Ovary (tissue), 9 donors: ENCODE results near the gene SOHLH2. TPM values are rescaled to one million over a fixed set of nuclear protein-coding genes. Genes with fewer than 3 reads are reported as not detected.

Source experiments
- DNase-seq, 5 donors: peaks; one replicate each; pipeline ENCODE4 v3.0.0-alpha.2; 2019 to 2020
- H3K27ac ChIP-seq, 2 donors: fragments of 200-600 bp; one replicate each; pipeline versions ENCODE4 v1.5.1 to v1.8.0; 2019 to 2022
- H3K27me3 ChIP-seq: fragments of 200-600 bp; one replicate; pipeline ENCODE4 v1.8.0; 2022
- H3K36me3 ChIP-seq: fragments of 200-600 bp; sonication (generic); one replicate; pipeline ENCODE4 v1.5.1; 2019
- H3K4me1 ChIP-seq: one replicate; pipeline ENCODE4 v1.8.1; 2013; ENCODE audit warnings: mild to moderate bottlenecking, moderate library complexity; ENCODE audit not compliant: insufficient read depth
- H3K4me3 ChIP-seq: fragments of 200-600 bp; sonication (generic); one replicate; pipeline ENCODE4 v1.5.1; 2017
- H3K9me3 ChIP-seq, 2 donors: fragments of 200-600 bp in 1 of 2; sonication (generic) in 1 of 2; one replicate each; pipeline versions ENCODE4 v1.5.1 to v1.8.1; 2013 to 2019; ENCODE audit warnings: mild to moderate bottlenecking in 1 of 2, moderate library complexity in 1 of 2
- EP300 ChIP-seq: sonication (generic); formaldehyde crosslinking; IDR thresholded peaks from one replicate; pipeline ENCODE4 v1.6.1; 2017; ENCODE audit warnings: antibody characterized with exemption
- POLR2A ChIP-seq: fragments of 450-650 bp; IDR thresholded peaks from one replicate; pipeline ENCODE4 v1.6.1; 2017; ENCODE audit warnings: antibody characterized with exemption, mild to moderate bottlenecking, moderate library complexity
- WGBS, 3 donors: extraction: QIAGEN DNeasy Blood & Tissue Kit in 1 of 3; methylation state at CpG; one replicate each; pipeline versions ENCODE4 v1.1.5 to v1.1.7; 2013 to 2017; 5-methylcytosine and 5-hydroxymethylcytosine counted together
- intact Hi-C, 4 donors: fragments of 100-400 bp; cut with DNase I; formaldehyde crosslinking; loops; one replicate each; pipeline versions ENCODE4 v1.11.0 to v1.15.1; 2022 to 2023
- polyA plus RNA-seq, 2 donors: library from polyadenylated mRNA; stranded (reverse); fragments of 200-250 nt in 1 of 2; fragments of 350-450 nt in 1 of 2; fragmentation: Illumina TruSeq in 1 of 2; extraction: RNeasy Lipid Tissue Mini Kit (QIAGEN cat#74804) in 1 of 2; gene quantifications; one replicate each; pipeline ENCODE4 v1.2.3, GENCODE V29; 2013 to 2014
- total RNA-seq, 7 donors: library from RNA; depleted of rRNA in 2 of 7; stranded (reverse); fragments of >200 nt in 2 of 7; fragmentation: NEBNext Ultra II Directional in 3 of 7; extraction: Animal tissue kit (Norgen Biotek cat#: 25700) in 3 of 7; gene quantifications; one replicate each; pipeline versions ENCODE4 v1.1.0 to v1.2.4, GENCODE V29; 2016 to 2023
- TF ChIP-seq, protein P1 (sequence below), 3 donors: fragments of 450-650 bp in 2 of 3; fragments of 200-600 bp in 1 of 3; IDR thresholded peaks; one replicate each; pipeline versions ENCODE4 v1.5.1 to v1.8.0; 2016 to 2022; ENCODE audit warnings: antibody characterized with exemption in 3 of 3, mild to moderate bottlenecking in 1 of 3
- donor health status: DM: no; HTN: no; CAD: no; lungs with moderate emphysema.
- donor health status: DM: no; HTN: no; CAD: no.
- donor health status: Bipolar disorder and iron deficiency.
- donor health status: DM: yes; HTN: yes; CAD: no.
- donor health status: DM: no; HTN: no; CAD: no.
- donor health status: DM: yes; HTN: yes; CAD: no.

Gene SOHLH2
- total and polyA plus RNA-seq, 9 donors = 0.11 to 1.0 (median 0.42) TPM; not detected in 3

DNA sequence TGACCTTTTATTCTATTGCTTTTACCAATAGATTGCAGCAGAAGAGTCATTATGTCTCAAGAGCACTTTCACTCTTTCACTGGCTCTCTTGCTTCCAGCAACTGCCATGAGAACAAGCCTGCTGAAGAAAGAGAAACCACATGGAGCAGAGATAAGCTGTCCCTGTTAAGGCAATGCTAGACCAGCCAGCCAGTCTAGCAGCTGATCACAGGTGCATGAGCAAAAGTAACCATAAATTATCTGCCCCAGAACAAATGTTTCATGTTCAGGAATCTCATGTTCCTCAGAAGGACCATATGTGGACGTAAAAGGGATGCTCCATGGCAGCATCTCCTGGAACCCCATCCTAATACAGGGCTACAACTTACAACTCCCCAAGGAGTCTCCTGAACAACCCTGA is 62.8 kb downstream of the SOHLH2 start:
- Histone ChIP-seq H3K36me3 (no peaks in the 10 kb centered on the region), H3K4me1 (peaks cover 2% of the 10 kb centered on the region), H3K4me3 (no peak overlapping the region), H3K27ac (no peak overlapping the region), H3K9me3 (no peaks in the 10 kb centered on the region), H3K27me3 (no peaks in the 10 kb centered on the region)
- intact Hi-C loops = no loop called here
- TF ChIP-seq POLR2A = no peak
- TF ChIP-seq EP300 = no peak
- TF ChIP-seq, protein P1, sequence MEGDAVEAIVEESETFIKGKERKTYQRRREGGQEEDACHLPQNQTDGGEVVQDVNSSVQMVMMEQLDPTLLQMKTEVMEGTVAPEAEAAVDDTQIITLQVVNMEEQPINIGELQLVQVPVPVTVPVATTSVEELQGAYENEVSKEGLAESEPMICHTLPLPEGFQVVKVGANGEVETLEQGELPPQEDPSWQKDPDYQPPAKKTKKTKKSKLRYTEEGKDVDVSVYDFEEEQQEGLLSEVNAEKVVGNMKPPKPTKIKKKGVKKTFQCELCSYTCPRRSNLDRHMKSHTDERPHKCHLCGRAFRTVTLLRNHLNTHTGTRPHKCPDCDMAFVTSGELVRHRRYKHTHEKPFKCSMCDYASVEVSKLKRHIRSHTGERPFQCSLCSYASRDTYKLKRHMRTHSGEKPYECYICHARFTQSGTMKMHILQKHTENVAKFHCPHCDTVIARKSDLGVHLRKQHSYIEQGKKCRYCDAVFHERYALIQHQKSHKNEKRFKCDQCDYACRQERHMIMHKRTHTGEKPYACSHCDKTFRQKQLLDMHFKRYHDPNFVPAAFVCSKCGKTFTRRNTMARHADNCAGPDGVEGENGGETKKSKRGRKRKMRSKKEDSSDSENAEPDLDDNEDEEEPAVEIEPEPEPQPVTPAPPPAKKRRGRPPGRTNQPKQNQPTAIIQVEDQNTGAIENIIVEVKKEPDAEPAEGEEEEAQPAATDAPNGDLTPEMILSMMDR (IDR thresholded peaks at IDR 0.05) = no peak
- 68 to 87% (median 80%) methylated on average over 1 of the region's 1 CpG for WGBS, 3 donors
- no peak for DNase-seq

DNA sequence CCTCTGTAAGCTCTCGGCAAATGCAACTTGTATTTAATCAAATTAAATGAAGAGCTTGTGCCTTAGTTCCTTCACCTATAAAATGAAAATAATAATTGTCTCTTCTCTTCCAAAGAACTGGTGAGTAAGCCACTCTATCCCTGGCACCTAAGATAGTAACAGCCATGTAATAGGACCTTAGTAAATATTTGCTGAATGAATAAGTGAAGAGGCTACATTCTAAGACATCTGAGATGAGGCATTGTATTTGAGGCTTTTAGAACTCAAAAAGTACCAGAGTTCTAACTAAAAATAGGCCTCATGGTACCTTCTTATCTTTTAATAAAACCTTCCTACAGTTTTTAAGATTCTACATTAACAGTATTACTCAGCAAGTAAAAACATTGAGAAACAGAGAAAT is 65.9 kb downstream of the SOHLH2 start:
- DNase-seq = no peak
- Histone ChIP-seq H3K4me1 (no peaks in the 10 kb centered on the region), H3K4me3 (no peak overlapping the region), H3K36me3 (no peaks in the 10 kb centered on the region), H3K27ac (no peak overlapping the region), H3K27me3 (no peaks in the 10 kb centered on the region), H3K9me3 (no peaks in the 10 kb centered on the region)
- intact Hi-C loops = no loop called here
- no peak for TF ChIP-seq EP300
- no peak for TF ChIP-seq POLR2A
- TF ChIP-seq, protein P1 (IDR thresholded peaks at IDR 0.05) = no peak
- WGBS, 3 donors = 87 to 96% (median 93%) methylated on average over 1 of the region's 1 CpG

DNA sequence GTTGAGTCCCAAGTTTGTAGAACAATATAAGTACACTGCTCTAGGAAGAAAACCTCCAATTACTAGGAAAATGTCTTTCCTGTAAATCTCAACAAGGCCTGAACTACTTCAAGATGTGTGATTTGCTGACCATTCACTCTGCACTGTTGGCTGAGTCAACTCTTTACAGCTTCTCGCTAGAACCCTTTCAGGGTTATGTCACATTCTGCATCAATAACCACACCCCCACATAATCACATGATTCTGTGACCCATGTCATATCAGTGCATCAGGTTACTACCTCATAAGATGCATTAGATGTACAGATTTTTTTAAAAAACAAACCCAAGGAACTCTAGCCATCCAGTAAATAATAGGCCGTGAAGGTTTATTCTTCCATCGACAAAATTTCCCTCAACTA is 67.0 kb downstream of the SOHLH2 start:
- H3K36me3 ChIP-seq = no peaks in the 10 kb centered on the region
- H3K27me3 ChIP-seq = no peaks in the 10 kb centered on the region
- 89 to 95% (median 93%) methylated on average over 3 of the region's 3 CpGs for WGBS, 3 donors
- DNase-seq = no peak
- TF ChIP-seq EP300 (no peak), POLR2A (no peak)
- TF ChIP-seq, protein P1 (IDR thresholded peaks at IDR 0.05) = no peak
- intact Hi-C loops = no loop called here
- no peaks in the 10 kb centered on the region for H3K9me3 ChIP-seq
- no peaks in the 10 kb centered on the region for H3K4me1 ChIP-seq
- H3K27ac ChIP-seq = no peak overlapping the region
- no peak overlapping the region for H3K4me3 ChIP-seq

DNA sequence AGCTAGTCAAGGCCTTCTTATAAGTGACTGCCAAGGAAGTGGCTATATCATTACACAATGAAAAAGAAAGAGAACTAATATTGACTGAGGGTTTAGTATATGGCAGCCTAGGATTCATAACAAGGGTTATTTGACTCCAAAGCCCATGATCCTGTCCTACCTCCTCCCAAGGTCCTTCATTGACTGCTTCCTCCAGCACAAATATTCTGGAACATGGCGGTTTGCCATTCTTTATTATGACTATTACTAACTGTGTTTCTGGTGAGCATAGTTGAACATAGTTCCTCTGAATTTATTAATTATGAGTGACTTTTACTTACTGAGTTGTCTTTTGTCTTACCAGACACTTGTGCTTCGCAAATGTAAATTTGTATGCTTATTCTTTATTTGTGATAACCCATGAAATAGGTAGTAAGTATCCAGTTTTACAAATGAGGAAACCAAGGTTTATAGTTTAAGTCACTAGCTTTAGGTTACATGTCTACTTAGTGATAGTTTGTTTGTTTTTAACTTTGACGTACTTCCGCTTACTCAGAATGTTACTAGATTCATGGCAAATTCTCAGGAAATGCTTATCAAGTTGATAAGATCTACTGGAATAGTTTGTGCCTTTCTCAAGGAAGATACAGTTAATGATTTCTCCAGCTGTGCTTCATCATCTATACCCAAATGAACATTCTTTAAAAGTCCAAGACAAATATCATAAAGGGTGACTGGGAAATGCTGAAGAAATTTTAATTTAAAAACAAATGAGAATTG is 67.7 kb downstream of the SOHLH2 start:
- H3K9me3 ChIP-seq = no peaks in the 10 kb centered on the region
- 70 to 75% (median 75%) methylated on average over 4 of the region's 4 CpGs for WGBS, 3 donors
- no peak overlapping the region for H3K4me3 ChIP-seq
- H3K36me3 ChIP-seq = no peaks in the 10 kb centered on the region
- no peak overlapping the region for H3K27ac ChIP-seq
- H3K4me1 ChIP-seq = no peaks in the 10 kb centered on the region
- no peak for DNase-seq
- TF ChIP-seq POLR2A (no peak), EP300 (no peak)
- TF ChIP-seq, protein P1 (IDR thresholded peaks at IDR 0.05) = no peak
- H3K27me3 ChIP-seq = no peaks in the 10 kb centered on the region
- intact Hi-C loops = no loop called here
